Osteoblast (primary cell): ENCODE data around the gene EHD4. TPM values are rescaled to one million over a fixed set of nuclear protein-coding genes. Genes with fewer than 3 reads are reported as not detected.

Source experiments
- DNase-seq: peaks from one replicate; pipeline ENCODE4 v3.0.0; 2011; ENCODE audit warnings: low spot score, mixed read lengths; ENCODE audit not compliant: insufficient read length; ENCODE audit errors: missing footprints
- H2AFZ ChIP-seq: 2 replicates; pipeline ENCODE4 v1.6.0; 2011; ENCODE audit warnings: mild to moderate bottlenecking, low read length
- H3K27ac ChIP-seq: 2 replicates; pipeline ENCODE4 v1.5.1; 2011; ENCODE audit warnings: mild to moderate bottlenecking, low read depth, low read length, moderate library complexity
- H3K27me3 ChIP-seq: 2 replicates; pipeline ENCODE4 v1.6.0; 2012; ENCODE audit warnings: mild to moderate bottlenecking, control low read depth, inconsistent platforms, low read length, moderate library complexity; ENCODE audit not compliant: insufficient read depth
- H3K36me3 ChIP-seq: 2 replicates; pipeline ENCODE4 v1.5.1; 2011; ENCODE audit warnings: mild to moderate bottlenecking, low read length, control low read depth, moderate library complexity; ENCODE audit not compliant: insufficient read depth
- H3K4me1 ChIP-seq: 2 replicates; pipeline ENCODE4 v1.5.1; 2011; ENCODE audit warnings: mild to moderate bottlenecking, low read length, control low read depth, moderate library complexity; ENCODE audit not compliant: insufficient read depth
- H3K4me2 ChIP-seq: 2 replicates; pipeline ENCODE4 v1.6.0; 2011; ENCODE audit warnings: mild to moderate bottlenecking, low read length; ENCODE audit not compliant: insufficient read depth
- H3K4me3 ChIP-seq: fragments of 200-600 bp; sonication (generic); 3 replicates; pipeline ENCODE4 v1.5.1; 2012; ENCODE audit warnings: mild to moderate bottlenecking, low read length, inconsistent platforms; ENCODE audit not compliant: insufficient read depth
- H3K79me2 ChIP-seq: 2 replicates; pipeline ENCODE4 v1.6.0; 2012; ENCODE audit warnings: mild to moderate bottlenecking, low read length, control low read depth, inconsistent platforms; ENCODE audit not compliant: insufficient read depth
- H3K9me3 ChIP-seq: 2 replicates; pipeline ENCODE4 v1.5.1; 2011; ENCODE audit warnings: low read depth, low read length, control low read depth
- H4K20me1 ChIP-seq: 2 replicates; pipeline ENCODE4 v1.6.0; 2012; ENCODE audit warnings: mild to moderate bottlenecking, low read length, control low read depth; ENCODE audit not compliant: insufficient read depth
- CTCF ChIP-seq: IDR thresholded peaks from 2 replicates; pipeline ENCODE4 v1.5.1; 2011; ENCODE audit warnings: mild to moderate bottlenecking, low read depth, low read length, moderate library complexity; ENCODE audit errors: extremely low read depth
- total RNA-seq: library from RNA; depleted of rRNA; stranded (reverse); fragments of >200 nt; gene quantifications from 2 replicates; pipeline ENCODE4 v1.2.3, GENCODE V29; 2012

The EHD4 gene
- total RNA-seq, 1 donor, result 15.9 TPM

- Histone ChIP-seq H3K4me2 (no peak overlapping the region), H4K20me1 (peaks cover 3% of the 10 kb centered on the region), H3K9me3 (no peaks in the 10 kb centered on the region), H3K4me1 (peaks cover 12% of the 10 kb centered on the region), H3K27me3 (no peaks in the 10 kb centered on the region), H3K36me3 (peaks cover 24% of the 10 kb centered on the region), H3K4me3 (no peak overlapping the region), H2AFZ (no peak overlapping the region), H3K27ac (no peak overlapping the region), H3K79me2 (peaks cover 52% of the 10 kb centered on the region)
- DNase-seq, result no peak
- no peak for TF ChIP-seq CTCF
These were observed 17.3 kb downstream of the EHD4 start for GRCh38 chr15:41955100-41955499.

GRCh38 chr15:41954036-41954435, 18.3 kb downstream of the EHD4 start:
- Histone ChIP-seq H2AFZ (no peak overlapping the region), H3K4me2 (no peak overlapping the region), H3K9me3 (no peaks in the 10 kb centered on the region), H4K20me1 (peaks cover 3% of the 10 kb centered on the region), H3K27me3 (no peaks in the 10 kb centered on the region), H3K79me2 (peaks cover 45% of the 10 kb centered on the region), H3K4me1 (peaks cover 20% of the 10 kb centered on the region), H3K36me3 (peaks cover 24% of the 10 kb centered on the region), H3K27ac (no peak overlapping the region), H3K4me3 (no peak overlapping the region)
- no peak for DNase-seq
- TF ChIP-seq CTCF, result no peak

- H3K9me3 ChIP-seq, result no peaks in the 10 kb centered on the region
- no peak overlapping the region for H3K27ac ChIP-seq
- TF ChIP-seq CTCF, result no peak
- peaks cover 24% of the 10 kb centered on the region for H3K36me3 ChIP-seq
- no peak overlapping the region for H2AFZ ChIP-seq
- H3K27me3 ChIP-seq, result no peaks in the 10 kb centered on the region
- peaks cover 3% of the 10 kb centered on the region for H4K20me1 ChIP-seq
- no peak for DNase-seq
- H3K4me2 ChIP-seq, result no peak overlapping the region
- H3K4me1 ChIP-seq, result peaks cover 11% of the 10 kb centered on the region
- peaks cover 33% of the 10 kb centered on the region for H3K79me2 ChIP-seq
- no peak overlapping the region for H3K4me3 ChIP-seq
These were observed 20.3 kb downstream of the EHD4 start for GRCh38 chr15:41952013-41952563.

- H3K27ac ChIP-seq, result no peak overlapping the region
- TF ChIP-seq CTCF, result no peak
- no peaks in the 10 kb centered on the region for H3K27me3 ChIP-seq
- no peak overlapping the region for H3K4me3 ChIP-seq
- peaks cover 11% of the 10 kb centered on the region for H3K4me1 ChIP-seq
- no peak overlapping the region for H2AFZ ChIP-seq
- peaks cover 24% of the 10 kb centered on the region for H3K36me3 ChIP-seq
- H3K9me3 ChIP-seq, result no peaks in the 10 kb centered on the region
- H3K4me2 ChIP-seq, result no peak overlapping the region
- H4K20me1 ChIP-seq, result peaks cover 3% of the 10 kb centered on the region
- DNase-seq, result no peak
- peaks cover 32% of the 10 kb centered on the region for H3K79me2 ChIP-seq
These were observed 20.8 kb downstream of the EHD4 start for GRCh38 chr15:41951571-41951970.
